DOHH2 (cell line): Measurements from ENCODE around the gene TSPAN17.

Experiments
- H3F3A ChIP-seq: fragments of 200-600 bp; sonication (generic), shearing (Covaris generic); 2 replicates; pipeline ENCODE4 v1.6.0; 2016; ENCODE audit warnings: antibody characterized with exemption, mild to moderate bottlenecking; ENCODE audit not compliant: control insufficient read depth, insufficient read depth
- H3K27ac ChIP-seq: fragments of 200-600 bp; sonication (generic); 2 replicates; pipeline ENCODE4 v1.5.1; 2014; ENCODE audit warnings: low read depth, mild to moderate bottlenecking, low read length, moderate library complexity
- H3K27me3 ChIP-seq: fragments of 200-600 bp; sonication (generic); 2 replicates; pipeline ENCODE4 v1.6.1; 2014; ENCODE audit warnings: mild to moderate bottlenecking, low read length, mixed read lengths; ENCODE audit not compliant: control insufficient read depth
- H3K36me3 ChIP-seq: fragments of 200-600 bp; sonication (generic); 2 replicates; pipeline ENCODE4 v1.6.1; 2014; ENCODE audit warnings: mild to moderate bottlenecking, low read length, moderate library complexity, mixed read lengths; ENCODE audit not compliant: control insufficient read depth
- H3K4me1 ChIP-seq: fragments of 200-600 bp; sonication (generic); 2 replicates; pipeline ENCODE4 v1.6.1; 2014; ENCODE audit warnings: mild to moderate bottlenecking, low read length, mixed read lengths; ENCODE audit not compliant: control insufficient read depth
- H3K4me2 ChIP-seq: fragments of 200-600 bp; sonication (generic); 2 replicates; pipeline ENCODE4 v1.6.0; 2014; ENCODE audit warnings: mild to moderate bottlenecking, low read length, moderate library complexity
- H3K4me3 ChIP-seq: fragments of 200-600 bp; sonication (generic); 2 replicates; pipeline ENCODE4 v1.5.1; 2014; ENCODE audit warnings: mild to moderate bottlenecking, low read length, mixed read lengths
- H3K79me2 ChIP-seq: fragments of 200-600 bp; sonication (generic); 2 replicates; pipeline ENCODE4 v1.6.1; 2014; ENCODE audit warnings: mild to moderate bottlenecking, low read length, mixed read lengths; ENCODE audit not compliant: control insufficient read depth
- H3K9me2 ChIP-seq: fragments of 200-600 bp; sonication (generic); replicated peaks from 2 replicates; pipeline ENCODE4 v1.6.1; 2014; ENCODE audit warnings: mild to moderate bottlenecking, low read length, mixed read lengths; ENCODE audit not compliant: control insufficient read depth
- H3K9me3 ChIP-seq: fragments of 200-600 bp; sonication (generic); 2 replicates; pipeline ENCODE4 v1.6.1; 2014; ENCODE audit warnings: antibody characterized with exemption, low read length, mixed read lengths; ENCODE audit not compliant: control insufficient read depth, insufficient read depth
- H4K20me1 ChIP-seq: fragments of 200-600 bp; sonication (generic); 2 replicates; pipeline ENCODE4 v1.6.0; 2014; ENCODE audit warnings: low read depth, mild to moderate bottlenecking, antibody characterized with exemption, low read length, moderate library complexity; ENCODE audit not compliant: control insufficient read depth, insufficient read depth
- EZH2phosphoT487 ChIP-seq: fragments of 200-600 bp; sonication (generic); IDR thresholded peaks from 2 replicates; pipeline ENCODE4 v1.6.1; 2017; ENCODE audit warnings: borderline replicate concordance, mild to moderate bottlenecking, antibody characterized with exemption, low read length, moderate library complexity, mixed read lengths
- TF ChIP-seq, protein P1 (sequence below): fragments of 200-600 bp; sonication (generic); IDR thresholded peaks from one replicate; pipeline ENCODE4 v1.5.1; 2014; ENCODE audit warnings: antibody characterized with exemption, mild to moderate bottlenecking, low read depth, low read length; ENCODE audit not compliant: poor library complexity, severe bottlenecking

The TSPAN17 gene

DNA sequence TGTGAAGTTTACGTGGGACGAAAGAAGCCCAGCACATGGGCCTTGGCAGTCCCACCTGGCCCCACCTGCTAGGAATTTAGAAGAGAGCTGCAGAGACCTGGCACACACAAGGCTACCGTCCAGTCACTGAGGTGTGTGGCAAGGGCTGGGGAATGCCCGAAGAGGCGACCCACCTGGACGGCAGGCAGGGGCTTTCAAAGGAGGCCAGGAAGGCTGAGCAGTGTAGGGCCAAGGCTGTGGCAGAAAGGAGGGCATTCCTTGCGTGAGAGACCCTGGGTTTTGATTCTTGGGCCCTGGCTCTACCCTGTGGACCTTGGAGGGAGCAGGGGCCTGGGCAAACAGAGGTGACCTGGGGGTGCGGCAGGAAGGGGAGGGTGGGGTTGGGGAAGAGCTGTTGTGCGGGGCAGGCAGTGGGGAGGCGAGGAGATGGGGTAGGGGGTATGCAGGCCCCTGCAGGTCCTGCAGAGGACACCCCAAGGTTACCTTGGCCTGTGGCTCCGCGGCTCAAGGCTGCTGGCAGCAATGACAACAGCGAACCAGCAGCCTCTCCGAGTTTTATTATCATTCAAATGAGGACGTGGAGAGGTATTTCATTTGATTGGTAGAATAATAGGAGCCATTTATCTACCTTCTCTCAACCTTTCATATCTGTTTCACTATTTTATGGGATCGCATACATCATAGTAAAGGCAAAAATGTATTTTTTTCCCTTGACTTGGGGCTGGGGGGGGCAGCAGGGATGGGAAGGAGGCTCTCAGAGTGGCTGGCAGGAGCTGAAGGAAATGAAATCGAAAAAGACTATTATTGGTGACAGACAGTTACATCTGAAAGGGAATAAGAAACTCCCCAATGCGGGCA, 24.8 kb downstream of the TSPAN17 start:
- Histone ChIP-seq H3K4me3 (no peak overlapping the region), H3K27ac (no peak overlapping the region), H3K4me2 (no peak overlapping the region), H3K36me3 (no peaks in the 10 kb centered on the region), H3K9me3 (no peaks in the 10 kb centered on the region), H4K20me1 (no peaks in the 10 kb centered on the region; the same call in 1 of the 2 replicates), H3K79me2 (no peaks in the 10 kb centered on the region), H3F3A (no peaks in the 10 kb centered on the region), H3K4me1 (no peaks in the 10 kb centered on the region), H3K9me2 (no peaks in the 10 kb centered on the region), H3K27me3 (peaks cover 10% of the 10 kb centered on the region)
- TF ChIP-seq EZH2phosphoT487, result no peak
- TF ChIP-seq, protein P1, sequence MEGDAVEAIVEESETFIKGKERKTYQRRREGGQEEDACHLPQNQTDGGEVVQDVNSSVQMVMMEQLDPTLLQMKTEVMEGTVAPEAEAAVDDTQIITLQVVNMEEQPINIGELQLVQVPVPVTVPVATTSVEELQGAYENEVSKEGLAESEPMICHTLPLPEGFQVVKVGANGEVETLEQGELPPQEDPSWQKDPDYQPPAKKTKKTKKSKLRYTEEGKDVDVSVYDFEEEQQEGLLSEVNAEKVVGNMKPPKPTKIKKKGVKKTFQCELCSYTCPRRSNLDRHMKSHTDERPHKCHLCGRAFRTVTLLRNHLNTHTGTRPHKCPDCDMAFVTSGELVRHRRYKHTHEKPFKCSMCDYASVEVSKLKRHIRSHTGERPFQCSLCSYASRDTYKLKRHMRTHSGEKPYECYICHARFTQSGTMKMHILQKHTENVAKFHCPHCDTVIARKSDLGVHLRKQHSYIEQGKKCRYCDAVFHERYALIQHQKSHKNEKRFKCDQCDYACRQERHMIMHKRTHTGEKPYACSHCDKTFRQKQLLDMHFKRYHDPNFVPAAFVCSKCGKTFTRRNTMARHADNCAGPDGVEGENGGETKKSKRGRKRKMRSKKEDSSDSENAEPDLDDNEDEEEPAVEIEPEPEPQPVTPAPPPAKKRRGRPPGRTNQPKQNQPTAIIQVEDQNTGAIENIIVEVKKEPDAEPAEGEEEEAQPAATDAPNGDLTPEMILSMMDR, result no peak

GRCh38 chr5:176673651-176674583, 26.6 kb downstream of the TSPAN17 start:
- Histone ChIP-seq H4K20me1 (no peaks in the 10 kb centered on the region; the same call in 1 of the 2 replicates), H3K36me3 (no peaks in the 10 kb centered on the region), H3K9me2 (no peaks in the 10 kb centered on the region), H3F3A (no peaks in the 10 kb centered on the region), H3K9me3 (no peaks in the 10 kb centered on the region), H3K4me1 (no peaks in the 10 kb centered on the region), H3K27ac (no peak overlapping the region), H3K4me2 (no peak overlapping the region), H3K4me3 (no peak overlapping the region), H3K27me3 (peaks cover 9% of the 10 kb centered on the region), H3K79me2 (no peaks in the 10 kb centered on the region)
- TF ChIP-seq EZH2phosphoT487, result no peak
- TF ChIP-seq, protein P1, result no peak

GRCh38 chr5:176674799-176675198, 27.5 kb downstream of the TSPAN17 start:
- TF ChIP-seq, protein P1, result no peak
- no peak for TF ChIP-seq EZH2phosphoT487
- no peaks in the 10 kb centered on the region for H3K36me3 ChIP-seq
- H3K4me3 ChIP-seq, result no peak overlapping the region
- no peaks in the 10 kb centered on the region for H3K79me2 ChIP-seq
- H3K4me2 ChIP-seq, result no peak overlapping the region
- no peak overlapping the region for H3K27ac ChIP-seq
- no peaks in the 10 kb centered on the region; the same call in 1 of the 2 replicates for H4K20me1 ChIP-seq
- H3F3A ChIP-seq, result no peaks in the 10 kb centered on the region
- no peaks in the 10 kb centered on the region for H3K9me3 ChIP-seq
- peaks cover 2% of the 10 kb centered on the region; the same call in 1 of the 2 replicates for H3K27me3 ChIP-seq
- H3K9me2 ChIP-seq, result no peaks in the 10 kb centered on the region
- H3K4me1 ChIP-seq, result no peaks in the 10 kb centered on the region
